SK-N-SH (cell line): Measurements from ENCODE around the gene ACER3. TPM values are rescaled to one million over a fixed set of nuclear protein-coding genes. Genes with fewer than 3 reads are reported as not detected.

Experiments
- CTCF ChIA-PET: fragments of 300-600, 350-600 bp; formaldehyde crosslinking; extraction: SDS; loops from one replicate; lab custom pipeline; 2021; lab: Yijun Ruan, JAX
- POLR2A ChIA-PET: fragments of 350-600 bp; sonication (Branson Sonifier 250); formaldehyde crosslinking; extraction: SDS; loops from one replicate; lab custom pipeline; 2020; ENCODE audit warnings: antibody characterized with exemption, inconsistent platforms; lab: Yijun Ruan, JAX
- DNase-seq: peaks from one replicate; pipeline ENCODE4 v3.0.0; 2012
- H2AFZ ChIP-seq: fragments of 200-600 bp; sonication (generic); 2 replicates; pipeline ENCODE4 v1.8.1; 2016; ENCODE audit warnings: antibody characterized with exemption, mild to moderate bottlenecking, low read depth
- H3F3A ChIP-seq: fragments of 200-600 bp; sonication (generic); replicated peaks from 2 replicates; pipeline ENCODE3; 2016; ENCODE audit warnings: antibody characterized with exemption, mild to moderate bottlenecking; ENCODE audit not compliant: insufficient read depth
- H3K27ac ChIP-seq, 2 experiments: fragments of 200-500 bp in 1 of 2; fragments of 200-600 bp in 1 of 2; sonication (Bioruptor generic) in 1 of 2; sonication (generic), shearing (Covaris generic) in 1 of 2; 2 replicates each; pipeline versions ENCODE4 v1.5.1 to v1.6.1; 2014 to 2016; ENCODE audit warnings: low read depth in 2 of 2, inconsistent platforms in 1 of 2, low read length in 1 of 2, mild to moderate bottlenecking in 1 of 2, mixed read lengths in 1 of 2
- H3K27me3 ChIP-seq: fragments of 200-600 bp; sonication (generic), shearing (Covaris generic); 2 replicates; pipeline ENCODE4 v1.6.1; 2016; ENCODE audit warnings: mixed run types; ENCODE audit not compliant: insufficient read depth
- H3K36me3 ChIP-seq, 2 experiments: fragments of 200-500 bp in 1 of 2; fragments of 200-600 bp in 1 of 2; sonication (Bioruptor generic) in 1 of 2; sonication (generic) in 1 of 2; replicated peaks in 1 of 2; 2 replicates each; pipeline versions ENCODE3 to v1.5.1; 2014 to 2016; ENCODE audit warnings: low read length in 1 of 2, mild to moderate bottlenecking in 1 of 2; ENCODE audit not compliant: insufficient read depth in 2 of 2, control insufficient read depth in 1 of 2
- H3K4me1 ChIP-seq, 2 experiments: fragments of 200-500 bp in 1 of 2; fragments of 200-600 bp in 1 of 2; sonication (Bioruptor generic) in 1 of 2; sonication (generic), shearing (Covaris generic) in 1 of 2; 2 replicates each; pipeline versions ENCODE4 v1.5.1 to v1.6.1; 2014 to 2016; ENCODE audit warnings: low read depth in 1 of 2, low read length in 1 of 2, mixed run types in 1 of 2; ENCODE audit not compliant: insufficient read depth in 2 of 2, control insufficient read depth in 1 of 2
- H3K4me2 ChIP-seq: fragments of 200-600 bp; sonication (generic), shearing (Covaris generic); 2 replicates; pipeline ENCODE4 v1.6.1; 2017; ENCODE audit warnings: mixed run types
- H3K4me3 ChIP-seq, 2 experiments: fragments of 200-500 bp in 1 of 2; fragments of 200-600 bp in 1 of 2; sonication (Bioruptor generic) in 1 of 2; sonication (generic), shearing (Covaris generic) in 1 of 2; 2 replicates each; pipeline versions ENCODE4 v1.5.1 to v1.8.1; 2014 to 2016; ENCODE audit warnings: low read depth in 2 of 2, inconsistent platforms in 1 of 2, low read length in 1 of 2, mild to moderate bottlenecking in 1 of 2, mixed read lengths in 1 of 2, moderate library complexity in 1 of 2
- H3K79me2 ChIP-seq: fragments of 200-600 bp; sonication (generic); 2 replicates; pipeline ENCODE4 v1.8.1; 2017; ENCODE audit warnings: mild to moderate bottlenecking; ENCODE audit not compliant: insufficient read depth
- H3K9ac ChIP-seq: fragments of 200-600 bp; sonication (generic); 2 replicates; pipeline ENCODE4 v1.6.1; 2017; ENCODE audit warnings: mixed run types
- H3K9me2 ChIP-seq: fragments of 200-600 bp; sonication (generic); 2 replicates; pipeline ENCODE4 v1.6.1; 2017; ENCODE audit warnings: mixed run types
- H3K9me3 ChIP-seq: fragments of 200-600 bp; sonication (generic); 2 replicates; pipeline ENCODE4 v1.6.1; 2017; ENCODE audit warnings: mixed run types, mild to moderate bottlenecking, moderate library complexity
- H4K20me1 ChIP-seq: fragments of 200-600 bp; sonication (generic); 2 replicates; pipeline ENCODE4 v1.6.1; 2017; ENCODE audit warnings: mild to moderate bottlenecking, mixed run types; ENCODE audit not compliant: insufficient read depth
- FOXM1 ChIP-seq: IDR thresholded peaks from 2 replicates; pipeline ENCODE4 v1.4.0; 2012; ENCODE audit warnings: low read depth, mild to moderate bottlenecking
- RFX5 ChIP-seq: IDR thresholded peaks from 2 replicates; pipeline ENCODE4 v1.6.1; 2012; ENCODE audit warnings: mild to moderate bottlenecking, improper control_type of control experiment, low read length
- SIN3A ChIP-seq: IDR thresholded peaks from 2 replicates; pipeline ENCODE4 v1.6.1; 2012; ENCODE audit warnings: low read depth, mild to moderate bottlenecking, low read length, moderate library complexity, borderline replicate concordance
- TAF1 ChIP-seq: IDR thresholded peaks from 2 replicates; pipeline ENCODE4 v1.6.1; 2012; ENCODE audit warnings: low read depth, mild to moderate bottlenecking, low read length, moderate library complexity, borderline replicate concordance
- TCF12 ChIP-seq: IDR thresholded peaks from 2 replicates; pipeline ENCODE4 v1.4.0; 2012
- WGBS: methylation state at CpG from one replicate; pipeline ENCODE4 v1.1.6; 2017; ENCODE audit warnings: low lambda C conversion rate; 5-methylcytosine and 5-hydroxymethylcytosine counted together
- polyA plus RNA-seq, 3 experiments: library from polyadenylated mRNA; depleted of rRNA; stranded (reverse); fragments of >200 nt; gene quantifications; 2 replicates each; pipeline ENCODE4 v1.2.3, GENCODE V29; 2012

The ACER3 gene
- polyA plus RNA-seq, 1 of the 3 experiments (the other 2 are of a cell fraction): 5.4 TPM

GRCh38 chr11:77075425-77075905 lies 214.7 kb downstream of the ACER3 start:
- ChIA-PET POLR2A (no interaction called here), CTCF (interaction anchor here (1.4 to 4.1 kb wide), 4 partner anchors 15 to 473 kb away, joined by 3 to 66 read pairs (median 16); no protein-coding TSS in a partner anchor)
- Histone ChIP-seq H3K9ac (no peak overlapping the region), H3K4me1 (peaks cover 38 to 47% of the 10 kb centered on the region in 2 experiments; a peak in 3 of 4 replicates), H3K9me3 (no peaks in the 10 kb centered on the region), H3K9me2 (no peaks in the 10 kb centered on the region), H4K20me1 (no peaks in the 10 kb centered on the region), H3K36me3 (peaks cover 0 to 16% of the 10 kb centered on the region in 2 experiments), H3K27me3 (no peaks in the 10 kb centered on the region), H3K4me3 (no peak overlapping the region), H3F3A (peaks cover 42% of the 10 kb centered on the region), H3K27ac (peak overlapping the region; percentile 24 to 94; a peak in 2 of 4 replicates), H3K4me2 (peak overlapping the region; percentile 95; the same call in 1 of the 2 replicates), H2AFZ (no peak overlapping the region), H3K79me2 (peaks cover 79% of the 10 kb centered on the region)
- DNase-seq: no peak
- WGBS: 85% methylated on average over 3 of the region's 5 CpGs
- no peak for TF ChIP-seq TAF1
- TF ChIP-seq FOXM1: no peak
- TF ChIP-seq SIN3A: no peak
- no peak for TF ChIP-seq RFX5
- TF ChIP-seq TCF12: no peak

Other genes with a start within 250 kb of the ACER3 start
- 0.19 and 0.43 TPM in 2 replicates for gene LRRC32, start 190.2 kb upstream of the ACER3 start, polyA plus RNA-seq (2012; rRNA removed)
- 18.3 and 20.7 TPM in 2 replicates for gene TSKU, start 77.6 kb upstream of the ACER3 start, polyA plus RNA-seq (2012; rRNA removed)
- not detected in 2 replicates for gene B3GNT6, start 173.5 kb downstream of the ACER3 start, polyA plus RNA-seq (2012; rRNA removed)
- 31.6 and 33.1 TPM in 2 replicates for gene CAPN5, start 206.1 kb downstream of the ACER3 start, polyA plus RNA-seq (2012; rRNA removed)
- 0.20 TPM in 1 of 2 replicates, not detected in the other for gene OMP, start 241.9 kb downstream of the ACER3 start, polyA plus RNA-seq (2012; rRNA removed)